Measurements from ENCODE around the gene PGM1.

Gene PGM1

DNA sequence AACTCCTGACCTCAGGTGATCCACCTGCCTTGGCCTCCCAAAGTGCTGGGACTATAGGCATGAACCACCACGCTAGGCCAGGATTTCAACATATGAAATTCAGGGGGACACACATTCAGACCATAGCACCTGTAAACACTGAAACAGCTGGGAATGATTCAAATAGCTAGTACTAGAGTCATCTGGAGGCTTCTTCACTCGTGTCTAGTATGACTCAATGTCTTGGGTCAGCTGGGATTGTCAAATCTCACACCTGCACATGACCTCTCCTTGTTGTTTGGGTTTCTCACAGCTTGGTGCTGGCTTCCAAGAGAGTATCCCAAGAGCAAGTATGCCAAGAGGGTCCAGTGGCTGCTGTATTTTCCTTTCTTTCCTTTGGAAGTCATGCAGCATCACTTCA is 75.1 kb downstream of the PGM1 start:
- TF ChIP-seq, protein P1, sequence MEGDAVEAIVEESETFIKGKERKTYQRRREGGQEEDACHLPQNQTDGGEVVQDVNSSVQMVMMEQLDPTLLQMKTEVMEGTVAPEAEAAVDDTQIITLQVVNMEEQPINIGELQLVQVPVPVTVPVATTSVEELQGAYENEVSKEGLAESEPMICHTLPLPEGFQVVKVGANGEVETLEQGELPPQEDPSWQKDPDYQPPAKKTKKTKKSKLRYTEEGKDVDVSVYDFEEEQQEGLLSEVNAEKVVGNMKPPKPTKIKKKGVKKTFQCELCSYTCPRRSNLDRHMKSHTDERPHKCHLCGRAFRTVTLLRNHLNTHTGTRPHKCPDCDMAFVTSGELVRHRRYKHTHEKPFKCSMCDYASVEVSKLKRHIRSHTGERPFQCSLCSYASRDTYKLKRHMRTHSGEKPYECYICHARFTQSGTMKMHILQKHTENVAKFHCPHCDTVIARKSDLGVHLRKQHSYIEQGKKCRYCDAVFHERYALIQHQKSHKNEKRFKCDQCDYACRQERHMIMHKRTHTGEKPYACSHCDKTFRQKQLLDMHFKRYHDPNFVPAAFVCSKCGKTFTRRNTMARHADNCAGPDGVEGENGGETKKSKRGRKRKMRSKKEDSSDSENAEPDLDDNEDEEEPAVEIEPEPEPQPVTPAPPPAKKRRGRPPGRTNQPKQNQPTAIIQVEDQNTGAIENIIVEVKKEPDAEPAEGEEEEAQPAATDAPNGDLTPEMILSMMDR (IDR thresholded peaks at IDR 0.05; ENCODE audit: low read length, missing control alignments), result no peak
- DNase-seq (ENCODE audit: low read depth), result no peak
- no peak overlapping the region for H3K4me3 ChIP-seq (replicated peaks; ENCODE audit: low read depth, low read length)

- TF ChIP-seq, protein P1 (IDR thresholded peaks at IDR 0.05; ENCODE audit: low read length, missing control alignments), result no peak
- DNase-seq (ENCODE audit: low read depth), result no peak
- no peak overlapping the region for H3K4me3 ChIP-seq (replicated peaks; ENCODE audit: low read depth, low read length)
Observed at GRCh38 chr1:63669151-63669961, 76.1 kb downstream of the PGM1 start.

GRCh38 chr1:63670164-63670563 is 77.0 kb downstream of the PGM1 start:
- TF ChIP-seq, protein P1 (IDR thresholded peaks at IDR 0.05; ENCODE audit: low read length, missing control alignments), result no peak
- H3K4me3 ChIP-seq (replicated peaks; ENCODE audit: low read depth, low read length), result no peak overlapping the region
- no peak for DNase-seq (ENCODE audit: low read depth)

GRCh38 chr1:63671514-63671913 is 78.3 kb downstream of the PGM1 start:
- no peak for DNase-seq (ENCODE audit: low read depth)
- TF ChIP-seq, protein P1 (IDR thresholded peaks at IDR 0.05; ENCODE audit: low read length, missing control alignments), result no peak
- no peak overlapping the region for H3K4me3 ChIP-seq (replicated peaks; ENCODE audit: low read depth, low read length)

DNA sequence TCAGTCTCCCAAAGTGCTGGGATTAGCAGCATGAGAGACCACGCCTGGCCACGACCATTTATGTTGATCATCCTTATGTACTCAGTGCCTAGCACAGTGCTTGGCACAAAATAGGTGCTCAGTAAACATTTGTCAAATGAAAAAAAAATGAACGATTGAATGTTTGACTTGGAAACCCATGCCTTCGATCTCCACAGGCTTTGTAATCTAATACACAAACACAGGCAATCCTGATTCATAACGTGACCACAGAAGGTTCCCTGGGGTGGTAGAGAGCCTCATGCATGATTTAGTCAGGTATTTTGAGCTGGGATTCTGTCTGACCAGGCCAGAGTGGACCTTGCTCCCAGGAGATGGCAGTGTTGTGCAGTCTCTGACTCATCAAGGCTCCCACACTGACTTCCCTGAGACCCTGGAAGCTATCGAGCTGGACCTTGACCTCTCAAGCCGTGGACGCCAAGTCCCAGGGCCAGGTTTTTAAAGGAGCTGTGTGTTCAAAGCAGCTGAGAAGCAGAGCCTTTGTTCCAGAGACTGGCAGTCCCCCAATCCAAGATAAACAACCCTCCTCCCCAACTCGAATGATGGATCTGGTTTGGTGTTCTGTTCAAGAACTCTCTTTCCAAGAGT is 81.1 kb downstream of the PGM1 start:
- DNase-seq (ENCODE audit: low read depth), result peak; percentile 91
- no peak overlapping the region for H3K4me3 ChIP-seq (replicated peaks; ENCODE audit: low read depth, low read length)
- TF ChIP-seq, protein P1 (IDR thresholded peaks at IDR 0.05; ENCODE audit: low read length, missing control alignments), result peak; percentile 89

GRCh38 chr1:63674865-63675419 is 81.7 kb downstream of the PGM1 start:
- TF ChIP-seq, protein P1 (IDR thresholded peaks at IDR 0.05; ENCODE audit: low read length, missing control alignments), result no peak
- no peak overlapping the region for H3K4me3 ChIP-seq (replicated peaks; ENCODE audit: low read depth, low read length)
- DNase-seq (ENCODE audit: low read depth), result no peak
